Upper lobe of right lung (tissue), 1 donor: Measurements from ENCODE around the gene TRIM44. TPM values are rescaled to one million over a fixed set of nuclear protein-coding genes. Genes with fewer than 3 reads are reported as not detected.

Source experiments
- ATAC-seq: fragments of 200-7000 bp; cut with Tn5 transposase; one replicate; pipeline ENCODE4 v1.9.1; 2020; ENCODE audit warnings: mild to moderate bottlenecking, moderate library complexity
- DNase-seq: peaks from one replicate; pipeline ENCODE4 v3.0.0-alpha.2; 2020
- H3K27ac ChIP-seq: fragments of 200-600 bp; one replicate; pipeline ENCODE4 v1.8.0; 2022
- H3K27me3 ChIP-seq: fragments of 200-600 bp; one replicate; pipeline ENCODE4 v1.8.0; 2022; ENCODE audit warnings: mild to moderate bottlenecking
- H3K36me3 ChIP-seq: fragments of 200-600 bp; one replicate; pipeline ENCODE4 v1.8.0; 2022
- H3K4me1 ChIP-seq: fragments of 200-600 bp; one replicate; pipeline ENCODE4 v1.8.0; 2022
- H3K4me3 ChIP-seq: fragments of 200-600 bp; one replicate; pipeline ENCODE4 v1.8.0; 2022; ENCODE audit warnings: mild to moderate bottlenecking
- H3K9me3 ChIP-seq: fragments of 200-600 bp; one replicate; pipeline ENCODE4 v1.8.0; 2022
- CTCF ChIP-seq: fragments of 200-600 bp; IDR thresholded peaks from one replicate; pipeline ENCODE4 v1.8.0; 2022; ENCODE audit warnings: antibody characterized with exemption
- intact Hi-C: fragments of 100-400 bp; cut with DNase I; formaldehyde crosslinking; loops from one replicate; pipeline ENCODE4 v1.11.0; 2022
- total RNA-seq: library from RNA; stranded (reverse); fragmentation: NEBNext Ultra II Directional; extraction: Animal tissue kit (Norgen Biotek cat#: 25700); gene quantifications from one replicate; pipeline ENCODE4 v1.2.1, GENCODE V29; 2021
- donor health status: DM: no; HTN: yes; CAD: no; lungs with severe emphysema.

TRIM44 gene
- total RNA-seq, 1 donor from 2014 or later, result 67.2 TPM

GRCh38 chr11:35792148-35792845 lies 129.7 kb downstream of the TRIM44 start:
- no peaks in the 10 kb centered on the region for H3K27me3 ChIP-seq
- intact Hi-C loops, result no loop called here
- H3K36me3 ChIP-seq, result no peaks in the 10 kb centered on the region
- H3K27ac ChIP-seq, result no peak overlapping the region
- ATAC-seq, result no peak
- TF ChIP-seq CTCF, result no peak
- H3K4me3 ChIP-seq, result no peak overlapping the region
- no peaks in the 10 kb centered on the region for H3K9me3 ChIP-seq
- no peak for DNase-seq
- peaks cover under 1% of the 10 kb centered on the region for H3K4me1 ChIP-seq

GRCh38 chr11:35792846-35793192 lies 130.2 kb downstream of the TRIM44 start:
- TF ChIP-seq CTCF, result no peak
- ATAC-seq, result no peak
- H3K27me3 ChIP-seq, result no peaks in the 10 kb centered on the region

GRCh38 chr11:35794333-35794732 lies 131.8 kb downstream of the TRIM44 start:
- intact Hi-C loops, result no loop called here
- H3K4me1 ChIP-seq, result no peaks in the 10 kb centered on the region
- no peaks in the 10 kb centered on the region for H3K27me3 ChIP-seq
- H3K4me3 ChIP-seq, result no peak overlapping the region
- H3K27ac ChIP-seq, result no peak overlapping the region
- no peaks in the 10 kb centered on the region for H3K36me3 ChIP-seq
- TF ChIP-seq CTCF, result no peak
- no peak for ATAC-seq
- no peak for DNase-seq
- no peaks in the 10 kb centered on the region for H3K9me3 ChIP-seq

More at GRCh38 chr11:35792846-35793192, 130.2 kb downstream of the TRIM44 start:
- Histone ChIP-seq H3K4me1 (no peaks in the 10 kb centered on the region), H3K27ac (no peak overlapping the region), H3K4me3 (no peak overlapping the region), H3K36me3 (no peaks in the 10 kb centered on the region), H3K9me3 (no peaks in the 10 kb centered on the region)
- DNase-seq, result no peak
- intact Hi-C loops, result no loop called here

DNA sequence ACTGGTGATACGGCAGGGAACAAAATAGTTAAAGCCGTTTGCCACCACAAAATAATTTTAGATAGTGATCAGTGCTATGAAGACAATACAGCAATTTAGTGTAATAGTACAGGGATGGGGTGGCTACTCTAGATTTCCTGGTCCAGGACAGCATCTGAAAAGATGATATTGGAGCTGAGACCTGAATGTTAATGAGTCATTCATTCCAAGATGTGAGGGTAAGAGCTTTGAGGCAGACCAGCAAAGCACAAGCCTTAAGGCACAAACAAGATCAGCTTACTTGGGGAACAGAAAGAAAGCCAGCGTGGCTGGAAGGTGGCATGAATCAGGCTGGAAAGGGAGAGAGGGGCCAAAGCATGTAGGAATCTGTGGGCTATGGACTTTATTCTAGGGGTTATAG lies 132.3 kb downstream of the TRIM44 start:
- intact Hi-C loops, result no loop called here
- Histone ChIP-seq H3K9me3 (no peaks in the 10 kb centered on the region), H3K27ac (no peak overlapping the region), H3K4me1 (no peaks in the 10 kb centered on the region), H3K4me3 (no peak overlapping the region), H3K27me3 (no peaks in the 10 kb centered on the region), H3K36me3 (no peaks in the 10 kb centered on the region)
- ATAC-seq, result no peak
- no peak for TF ChIP-seq CTCF
- no peak for DNase-seq

GRCh38 chr11:35796562-35796961 lies 134.0 kb downstream of the TRIM44 start:
- Histone ChIP-seq H3K36me3 (no peaks in the 10 kb centered on the region), H3K4me3 (no peak overlapping the region), H3K9me3 (no peaks in the 10 kb centered on the region), H3K27me3 (no peaks in the 10 kb centered on the region), H3K4me1 (peaks cover 2% of the 10 kb centered on the region), H3K27ac (no peak overlapping the region)
- DNase-seq (no peak), ATAC-seq (no peak)
- intact Hi-C loops, result no loop called here
- TF ChIP-seq CTCF, result no peak

DNA sequence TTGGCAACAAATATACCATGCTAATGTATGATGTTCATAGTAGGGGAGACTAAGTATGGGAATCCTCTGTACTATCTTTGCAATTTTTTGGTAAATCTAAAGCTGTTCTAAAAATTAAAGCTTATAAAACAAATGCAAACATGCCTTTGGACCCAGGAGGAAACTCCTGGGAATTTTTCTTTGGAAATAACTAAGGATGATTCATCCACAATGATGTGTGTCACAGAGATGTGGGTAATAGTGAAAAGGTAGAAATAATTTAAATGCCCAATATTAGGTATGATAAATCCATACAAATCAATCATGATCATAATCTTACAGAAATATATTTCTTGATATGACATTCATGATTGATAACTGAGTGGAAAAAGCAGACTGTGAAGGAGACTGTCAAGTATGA lies 135.8 kb downstream of the TRIM44 start:
- no peak overlapping the region for H3K4me3 ChIP-seq
- H3K9me3 ChIP-seq, result no peaks in the 10 kb centered on the region

More for the DNA sequence above, 135.8 kb downstream of the TRIM44 start:
- TF ChIP-seq CTCF, result no peak
- Histone ChIP-seq H3K4me1 (peaks cover 2% of the 10 kb centered on the region), H3K27me3 (no peaks in the 10 kb centered on the region), H3K36me3 (no peaks in the 10 kb centered on the region), H3K27ac (no peak overlapping the region)
- DNase-seq (no peak), ATAC-seq (no peak)
- intact Hi-C loops, result no loop called here
